ENCODE measurements around the gene STAG3.
"Not testable (repeated sequence)": the region's sequence is repeated elsewhere in the genome, so short reads cannot be mapped to it uniquely, and the experiment has no call there.

The STAG3 gene

GRCh38 chr7:100177045-100178001, at the start of gene STAG3, which contains the start of gene GPC2:
Gene STAG3 (plus strand): TSS chr7:100177918. CDS start chr7:100180557, 2,639 bp downstream.
Gene GPC2 (minus strand): TSS chr7:100177381. CDS start chr7:100177199, 182 bp downstream.
- DNase-seq, result peak; percentile 28 to 93 (median 86)

GRCh38 chr7:100128637-100128963, 49.1 kb upstream of the STAG3 start:
- no peak for DNase-seq

- DNase-seq, result not testable (repeated sequence)
These were observed 47.5 kb upstream of the STAG3 start for GRCh38 chr7:100130220-100130607.

GRCh38 chr7:100130608-100131453, 46.9 kb upstream of the STAG3 start:
- DNase-seq, result peak in 12 of 14 donors; percentile 10 to 78 (median 44)

GRCh38 chr7:100132126-100132525, 45.6 kb upstream of the STAG3 start:
- no peak for DNase-seq

GRCh38 chr7:100132697-100133151, 45.0 kb upstream of the STAG3 start:
- DNase-seq, result peak in 7 of 14 donors; percentile 5 to 25 (median 16)

- DNase-seq, result no peak
These were observed 39.6 kb upstream of the STAG3 start for GRCh38 chr7:100137851-100138760.

- DNase-seq, result no peak
These were observed 36.2 kb upstream of the STAG3 start for GRCh38 chr7:100141555-100141949.

GRCh38 chr7:100142461-100142860, 35.3 kb upstream of the STAG3 start:
- no peak for DNase-seq

- not testable (repeated sequence) for DNase-seq
These were observed 31.4 kb upstream of the STAG3 start for GRCh38 chr7:100146350-100146749.

GRCh38 chr7:100147278-100147677, 30.4 kb upstream of the STAG3 start:
- DNase-seq, result no peak

- no peak for DNase-seq
These were observed 29.5 kb upstream of the STAG3 start for GRCh38 chr7:100148225-100148558.

GRCh38 chr7:100148559-100149328, 29.0 kb upstream of the STAG3 start, which contains the start of gene LAMTOR4:
Gene LAMTOR4 (plus strand): TSS chr7:100148918. CDS start chr7:100148973, 55 bp downstream.
- peak; percentile 81 to 100 (median 97) for DNase-seq

- no peak for DNase-seq
These were observed 25.3 kb upstream of the STAG3 start for GRCh38 chr7:100152404-100152803.

GRCh38 chr7:100152937-100153666, 24.6 kb upstream of the STAG3 start:
- DNase-seq, result no peak

- no peak for DNase-seq
These were observed 23.8 kb upstream of the STAG3 start for GRCh38 chr7:100153708-100154535.

- no peak for DNase-seq
These were observed 22.8 kb upstream of the STAG3 start for GRCh38 chr7:100154651-100155491.

GRCh38 chr7:100155553-100156317, 22.0 kb upstream of the STAG3 start:
- no peak for DNase-seq

Measured in C1 segment of cervical spinal cord (tissue), 14 donors.